Measurements from ENCODE around the gene MYH8.

DNA sequence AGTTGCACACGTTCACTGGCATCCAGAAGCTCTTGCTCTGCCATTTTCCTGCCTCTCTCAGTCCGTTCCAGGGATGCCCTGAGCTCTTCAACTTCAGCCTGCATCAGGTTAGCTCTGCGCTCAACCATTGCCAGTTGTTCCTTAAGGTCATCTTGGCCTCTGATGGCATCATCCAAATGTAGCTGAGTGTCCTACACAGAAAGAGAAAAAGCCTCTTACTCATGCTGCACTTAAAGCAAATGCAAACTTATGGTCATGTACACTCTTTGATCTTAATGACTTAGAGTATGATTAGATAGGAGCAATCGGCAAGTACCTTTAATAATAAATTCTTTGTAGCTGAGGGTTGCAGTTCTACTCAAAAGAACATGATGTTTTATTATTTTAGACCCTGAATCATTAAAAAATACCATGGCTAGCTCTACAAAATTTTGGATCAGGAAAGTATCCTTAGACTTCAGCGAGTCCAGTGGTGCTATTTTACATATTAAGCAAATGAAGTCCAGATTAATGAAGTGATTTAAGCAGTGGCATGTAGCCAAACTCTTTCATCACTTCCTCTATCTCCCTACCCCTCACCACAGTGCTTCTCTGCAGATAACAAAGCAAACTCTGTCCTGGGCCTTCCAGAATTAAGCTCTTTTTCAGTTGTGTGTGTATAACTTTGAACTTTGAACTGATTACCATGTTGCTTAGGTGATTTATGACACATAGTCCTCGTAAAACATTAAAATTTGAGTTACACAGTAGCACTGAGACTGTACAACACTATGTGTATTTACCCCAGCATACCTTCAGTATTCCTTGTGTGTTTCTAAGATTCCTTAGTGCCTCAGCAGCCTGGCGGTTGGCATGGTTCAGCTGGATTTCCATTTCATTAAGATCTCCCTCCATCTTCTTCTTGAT, 25.5 kb upstream of the MYH8 start:
- TF ChIP-seq CTCF (IDR thresholded peaks at IDR 0.05) (no peak), EZH2 (IDR thresholded peaks at IDR 0.05; ENCODE audit: borderline replicate concordance, insufficient read depth, low read depth, low read length, poor library complexity, severe bottlenecking) (no peak)

All from B cell (primary cell).